SKM-1 (cell line): Measurements from ENCODE around the gene SLC9A3.

ENCODE experiments used
- DNase-seq: peaks from one replicate; lab custom pipeline; 2025; ENCODE audit not compliant: unreplicated experiment; lab: John Stamatoyannopoulos, UW

SLC9A3 gene

DNA sequence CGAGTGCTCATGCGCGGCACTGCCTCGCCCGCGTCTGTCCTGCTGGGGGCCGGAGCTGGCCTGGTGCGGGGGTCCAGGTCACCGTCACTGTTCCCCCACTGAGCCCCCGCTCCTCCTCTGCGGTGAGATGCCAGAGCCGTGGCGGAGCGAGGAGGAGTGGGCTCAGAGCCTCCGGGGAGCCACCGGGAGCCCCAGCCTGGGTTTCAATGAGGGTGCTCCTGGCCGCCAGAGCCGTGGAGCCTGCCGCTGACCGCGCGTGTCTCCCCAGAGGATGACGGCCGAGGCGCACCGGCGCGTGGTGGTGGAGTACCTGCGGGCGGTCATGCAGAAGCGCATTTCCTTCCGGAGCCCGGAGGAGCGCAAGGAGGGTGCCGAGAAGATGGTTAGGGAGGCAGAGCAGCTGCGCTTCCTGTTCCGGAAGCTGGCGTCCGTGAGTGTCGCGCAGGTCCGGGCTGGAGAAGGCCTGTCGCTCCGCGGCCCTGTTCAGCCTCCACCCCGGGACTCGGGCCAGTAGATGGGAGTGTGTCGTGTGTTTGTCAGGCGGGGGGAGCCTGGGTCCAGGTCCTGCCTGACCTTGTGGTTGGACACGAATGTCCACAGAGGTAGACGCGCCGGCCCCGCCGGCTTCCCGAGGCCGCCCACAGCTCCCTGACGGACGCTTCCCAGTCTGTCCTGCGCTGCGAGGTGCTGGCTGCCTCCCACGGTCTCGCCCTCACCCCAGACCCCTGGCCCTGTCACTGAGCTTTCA, 59.2 kb downstream of the SLC9A3 start:
- no peak for DNase-seq

DNA sequence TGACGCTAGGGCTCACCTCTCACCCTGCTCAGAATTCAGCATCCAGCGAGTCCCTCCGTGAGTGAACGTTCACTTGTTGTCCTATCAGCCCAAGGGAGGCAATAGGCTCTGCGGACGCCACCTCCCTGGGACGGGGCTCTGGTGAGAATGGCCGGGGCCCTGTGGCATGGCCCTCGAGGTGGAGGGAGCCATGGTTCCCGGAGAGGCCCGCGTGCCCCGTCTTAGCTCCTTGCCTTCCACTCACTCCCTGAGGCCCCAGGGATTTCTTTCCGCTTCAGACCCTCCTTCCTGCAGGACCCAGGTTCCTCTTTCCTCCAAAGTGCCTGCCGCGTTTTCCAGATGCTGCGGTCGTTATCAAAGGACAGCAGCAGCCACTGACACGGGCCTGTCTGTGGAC, 59.8 kb downstream of the SLC9A3 start:
- no peak for DNase-seq

GRCh38 chr5:463952-464351, 60.3 kb downstream of the SLC9A3 start:
- no peak for DNase-seq

DNA sequence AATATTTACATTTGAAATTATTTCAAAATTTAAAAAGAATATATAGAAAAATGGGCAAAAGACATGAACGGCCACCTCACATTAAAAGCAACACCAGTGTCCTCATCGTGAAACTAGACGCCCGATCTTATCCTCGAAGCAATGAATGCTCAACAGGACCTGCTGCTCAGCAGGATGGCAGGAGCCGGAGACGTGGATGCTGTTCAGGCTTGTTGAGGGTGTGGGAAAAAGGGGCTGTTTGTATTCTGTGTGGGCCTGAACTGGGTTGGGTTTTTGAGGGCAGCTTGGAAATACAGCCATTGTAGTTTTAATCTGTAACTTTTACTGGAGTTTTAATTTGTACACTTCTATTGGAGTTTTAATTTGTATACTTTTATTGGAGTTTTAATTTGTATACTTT, 60.9 kb downstream of the SLC9A3 start:
- no peak for DNase-seq

DNA sequence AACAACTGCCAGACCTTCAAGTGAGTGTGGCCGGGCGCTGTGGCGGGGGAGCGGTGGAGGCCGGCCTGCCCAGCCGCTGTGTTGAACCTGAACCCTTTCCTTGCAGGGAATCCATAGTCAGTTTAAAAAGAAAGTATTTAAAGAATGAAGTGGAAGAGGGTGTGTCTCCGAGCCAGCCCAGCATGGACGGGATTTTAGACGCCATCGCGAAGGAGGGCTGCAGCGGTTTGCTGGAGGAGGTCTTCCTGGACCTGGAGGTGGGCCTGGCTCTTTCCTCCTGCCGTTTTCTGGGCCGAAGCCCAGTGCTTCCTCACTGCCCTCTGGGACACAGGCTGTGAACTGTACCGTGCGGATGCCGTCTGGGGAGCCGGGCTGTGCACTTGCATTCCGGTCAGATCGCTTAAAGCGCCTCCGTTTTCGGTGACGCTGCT, 62.2 kb downstream of the SLC9A3 start:
- no peak for DNase-seq

DNA sequence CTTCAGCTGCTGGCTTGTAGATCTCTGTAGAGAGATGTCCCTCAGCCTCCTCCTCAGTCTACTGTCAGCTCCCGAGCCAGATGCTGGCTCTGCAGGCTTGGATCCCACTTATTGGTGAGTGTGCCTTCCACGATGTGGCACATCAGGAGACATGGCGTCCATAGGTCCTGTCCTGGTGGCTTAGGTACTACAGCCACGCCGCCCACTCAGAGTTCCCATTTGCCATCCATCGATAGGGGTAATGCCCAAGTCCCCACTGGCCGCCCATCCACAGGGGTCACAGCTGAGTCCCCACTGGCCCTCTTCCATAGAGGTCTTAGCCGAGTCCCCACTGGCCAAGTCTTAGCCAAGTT, 64.0 kb downstream of the SLC9A3 start:
- DNase-seq, result no peak

DNA sequence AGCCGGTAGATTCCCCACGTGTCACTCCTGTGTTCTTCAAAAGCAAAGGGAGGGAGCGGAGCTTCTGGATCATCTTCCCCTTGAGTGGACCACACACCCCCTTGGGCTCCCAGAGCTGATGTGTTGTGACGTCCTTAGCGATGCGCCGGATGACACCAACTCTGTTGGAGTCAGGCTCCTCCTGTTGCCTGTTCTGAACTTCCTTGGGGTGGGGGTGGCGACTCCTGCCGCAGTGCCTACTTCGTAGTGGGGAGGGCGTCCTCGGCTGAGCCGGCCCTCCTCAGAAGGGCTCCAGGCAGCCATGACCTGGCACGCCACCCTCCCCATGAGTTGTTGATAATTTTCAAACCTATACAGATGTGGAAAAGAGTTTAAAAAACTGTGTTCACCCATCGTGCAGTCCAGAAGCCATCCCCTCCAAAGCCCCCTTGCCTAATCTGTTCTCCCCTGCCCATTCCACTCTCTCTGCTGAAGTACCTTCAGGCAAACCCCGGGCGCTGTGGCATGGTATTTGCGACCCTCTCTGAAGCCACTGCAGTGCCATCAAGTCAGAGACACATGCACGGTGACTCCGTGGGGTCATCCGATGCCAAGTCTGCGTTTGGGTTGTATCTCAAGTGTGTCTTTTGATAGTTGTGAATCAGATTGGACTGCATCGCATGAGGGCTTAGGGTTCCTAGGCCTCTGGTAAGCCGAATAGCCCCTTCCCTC, 64.5 kb downstream of the SLC9A3 start:
- DNase-seq, result no peak

DNA sequence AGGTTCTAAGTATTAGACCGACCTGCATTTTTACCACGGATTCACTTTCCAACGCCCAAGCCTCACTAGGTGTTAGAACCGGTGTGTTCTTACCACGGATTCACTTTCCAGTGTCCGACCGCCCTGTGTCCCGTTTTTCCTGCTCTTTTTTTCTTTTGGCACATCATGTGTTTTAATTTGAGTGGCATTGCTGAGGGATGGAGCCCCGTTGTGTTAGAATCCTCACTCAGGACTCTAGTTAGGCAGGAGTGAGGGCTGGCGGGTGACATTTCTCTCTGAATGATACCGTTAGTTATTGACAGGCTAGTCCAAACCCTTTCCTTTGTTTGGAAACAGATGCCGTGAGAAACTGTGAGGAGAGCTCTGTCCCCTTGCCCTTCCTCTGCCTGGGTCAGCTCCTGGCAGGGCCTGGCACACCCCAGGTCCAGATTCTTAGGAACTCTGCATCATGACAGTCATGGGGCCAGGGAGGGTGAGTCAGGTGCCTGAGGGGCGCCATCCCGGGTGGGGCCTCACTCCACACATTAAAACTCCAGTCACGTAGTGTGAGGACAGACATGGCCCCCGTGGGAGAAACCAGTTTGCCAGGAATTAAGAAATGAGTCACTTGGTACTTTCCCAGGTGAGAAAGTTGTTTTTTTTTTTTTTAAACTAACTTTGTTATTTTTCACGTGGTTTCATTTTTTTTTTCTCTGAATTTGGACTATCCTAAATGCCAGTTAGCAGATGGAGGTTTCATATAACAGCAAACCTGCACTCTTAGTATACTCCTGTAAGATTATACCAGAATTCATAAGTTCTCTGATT, 65.5 kb downstream of the SLC9A3 start:
- no peak for DNase-seq

DNA sequence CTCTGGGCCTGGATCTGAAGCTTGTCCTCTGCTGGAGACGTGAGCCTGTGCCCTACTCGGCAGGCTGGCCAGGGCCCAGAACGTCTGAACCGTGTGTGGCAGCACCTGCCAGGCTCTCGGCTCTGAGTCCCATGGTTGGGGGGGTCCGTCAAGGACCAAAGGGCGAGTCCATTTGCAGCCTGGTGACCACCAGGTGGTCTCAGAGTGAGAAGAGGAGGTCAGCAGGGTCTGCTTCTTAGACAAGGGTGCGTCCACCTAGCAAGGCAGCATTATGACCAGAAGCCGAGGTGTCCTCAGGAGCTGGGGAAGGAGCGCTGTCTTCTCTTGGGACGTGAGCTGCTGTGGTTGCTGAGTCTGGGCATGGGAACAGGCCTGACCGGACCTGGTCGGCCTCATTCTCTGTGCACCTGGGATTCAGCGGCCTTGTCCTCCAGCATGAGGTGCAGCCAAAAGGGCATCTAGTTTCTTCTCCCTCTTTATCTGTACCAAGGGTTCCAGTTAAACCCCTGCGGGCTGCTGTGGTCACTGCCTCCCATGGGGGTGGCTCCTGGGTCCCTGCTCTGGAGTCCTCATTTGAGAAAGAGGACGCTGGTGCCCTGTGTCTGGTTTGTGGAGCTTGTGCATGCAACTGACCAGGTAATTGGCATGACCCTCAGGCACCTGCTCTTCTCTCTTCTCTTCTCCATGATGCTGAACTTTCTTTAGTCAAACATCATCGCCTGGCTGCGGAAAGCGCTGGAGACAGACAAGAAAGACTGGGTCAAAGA, 66.9 kb downstream of the SLC9A3 start:
- no peak for DNase-seq

GRCh38 chr5:456351-457194, 67.7 kb downstream of the SLC9A3 start:
- no peak for DNase-seq

DNA sequence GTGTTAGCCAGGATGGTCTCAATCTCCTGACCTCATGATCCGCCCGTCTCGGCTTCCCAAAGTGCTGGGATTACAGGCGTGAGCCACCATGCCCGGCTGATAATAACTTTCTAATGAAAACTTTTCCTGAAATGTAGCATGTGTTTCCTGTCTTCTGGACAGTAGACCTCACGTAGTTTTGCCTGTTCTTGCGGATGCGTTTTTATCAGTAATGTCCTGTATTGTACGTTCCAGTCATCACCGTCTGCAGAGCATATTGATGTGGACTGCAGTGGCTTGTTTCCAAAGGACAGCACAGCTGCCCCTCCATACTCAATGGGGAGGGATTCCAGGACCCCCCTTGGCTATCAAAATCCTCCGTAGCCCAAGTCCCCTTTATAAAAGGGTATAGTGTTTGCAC, 68.4 kb downstream of the SLC9A3 start:
- no peak for DNase-seq

DNA sequence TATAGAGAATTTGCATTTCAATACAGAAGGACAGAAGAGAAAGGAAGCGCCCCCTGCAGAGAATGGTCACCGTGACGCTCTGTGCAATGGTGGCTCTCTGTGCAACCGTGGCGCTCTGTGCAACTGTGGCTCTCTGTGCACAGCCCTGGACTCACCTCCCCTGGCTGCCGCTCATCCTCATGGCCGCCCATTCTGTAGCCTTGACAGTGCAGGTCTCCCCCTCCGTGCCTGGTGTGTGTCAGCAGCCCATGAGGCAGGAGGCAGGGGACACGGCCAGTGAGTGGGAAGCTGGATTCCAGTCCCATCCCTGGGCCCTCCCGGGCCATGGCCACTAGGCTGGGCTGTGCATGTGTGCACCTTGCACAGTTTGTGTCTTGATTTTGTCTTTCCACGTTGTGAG, 69.3 kb downstream of the SLC9A3 start:
- DNase-seq, result no peak

GRCh38 chr5:453725-454481, 70.3 kb downstream of the SLC9A3 start:
- DNase-seq, result no peak

DNA sequence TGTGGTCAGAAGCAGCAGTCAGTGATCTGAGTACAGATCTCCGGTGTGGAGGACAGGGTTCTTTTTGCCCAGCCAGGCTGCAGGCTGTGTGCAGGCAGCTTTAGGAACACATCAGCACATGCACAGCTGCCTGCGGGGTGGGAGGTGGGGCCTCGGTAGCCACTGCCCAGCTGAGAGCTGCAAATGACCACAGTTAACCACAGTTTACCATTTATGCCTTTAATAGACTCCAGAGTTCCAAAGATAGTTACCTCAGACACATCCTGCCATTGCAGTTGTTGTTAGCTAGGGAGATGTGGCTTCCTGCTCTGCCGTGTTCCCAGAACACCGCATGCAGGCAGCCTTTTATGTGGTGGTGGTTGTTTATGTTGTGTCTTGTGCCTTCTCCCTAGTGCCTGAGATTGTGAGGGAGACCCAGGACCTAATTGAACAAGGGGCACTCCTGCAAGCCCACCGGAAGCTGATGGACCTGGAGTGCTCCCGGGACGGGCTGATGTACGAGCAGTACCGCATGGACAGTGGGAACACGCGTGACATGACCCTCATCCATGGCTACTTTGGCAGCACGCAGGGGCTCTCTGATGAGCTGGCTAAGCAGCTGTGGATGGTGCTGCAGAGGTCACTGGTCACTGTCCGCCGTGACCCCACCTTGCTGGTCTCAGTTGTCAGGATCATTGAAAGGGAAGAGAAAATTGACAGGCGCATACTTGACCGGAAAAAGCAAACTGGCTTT, 71.1 kb downstream of the SLC9A3 start:
- DNase-seq, result no peak

DNA sequence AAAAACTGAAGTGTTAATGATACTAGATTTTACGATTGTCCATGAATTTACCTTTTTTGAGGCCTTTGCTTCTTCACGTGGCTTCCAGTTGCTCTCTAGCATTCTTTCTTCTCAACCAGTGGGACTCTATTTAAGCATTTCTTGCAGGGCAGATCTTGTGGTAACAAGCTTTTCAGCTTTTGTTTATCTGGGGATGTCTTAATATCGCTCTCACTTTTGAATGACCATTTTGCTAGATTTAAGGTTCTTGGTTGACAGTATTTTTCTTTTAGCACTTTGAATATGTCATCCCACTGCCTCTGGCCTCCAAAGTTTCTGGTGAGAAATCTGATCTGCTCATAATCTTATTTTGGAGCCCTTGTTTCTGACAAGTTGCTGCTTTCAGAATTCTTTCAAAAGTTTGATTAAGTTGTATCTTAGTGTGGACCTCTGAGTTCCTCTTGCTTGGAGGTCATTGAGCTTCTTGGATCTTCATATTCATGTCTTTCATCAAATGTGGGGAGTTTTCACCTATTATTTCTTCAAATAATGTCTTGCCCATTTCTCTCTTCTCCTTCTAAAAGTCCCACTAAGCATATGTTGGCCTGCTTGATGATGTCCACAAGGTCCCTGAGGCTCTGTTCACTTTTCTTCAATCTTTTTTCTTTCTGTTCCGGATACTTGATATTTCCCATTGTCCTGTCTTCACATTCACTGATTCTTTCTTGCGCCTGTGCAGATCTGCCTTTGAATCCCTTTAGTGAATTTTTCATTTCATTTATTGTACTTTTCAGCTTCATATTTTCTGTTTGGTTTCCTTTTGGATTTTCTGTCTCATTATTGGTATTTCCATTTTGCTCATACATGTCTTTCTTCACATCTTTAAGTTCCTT, 72.4 kb downstream of the SLC9A3 start:
- DNase-seq, result no peak

GRCh38 chr5:449151-449550, 75.1 kb downstream of the SLC9A3 start:
- DNase-seq, result no peak

GRCh38 chr5:448766-449090, 75.5 kb downstream of the SLC9A3 start:
- no peak for DNase-seq
